Retinal pigment epithelial cell (primary cell): ENCODE data around the gene SH3RF3.

Experiments used
- DNase-seq: peaks from one replicate; pipeline ENCODE4 v3.0.0-alpha.2; 2010; ENCODE audit warnings: low read depth
- H3K4me3 ChIP-seq: 2 replicates; pipeline ENCODE4 v1.5.1; 2011; ENCODE audit warnings: mild to moderate bottlenecking, low read length, control low read depth, moderate library complexity
- CTCF ChIP-seq: conservative IDR thresholded peaks from 2 replicates; pipeline ENCODE4 v1.5.1; 2011; ENCODE audit warnings: low read depth, low read length, control low read depth, inconsistent platforms

Gene SH3RF3

GRCh38 chr2:109289504-109290222 lies 160.7 kb downstream of the SH3RF3 start:
- H3K4me3 ChIP-seq = no peak overlapping the region
- TF ChIP-seq CTCF = no peak
- DNase-seq = no peak

- no peak for TF ChIP-seq CTCF
- H3K4me3 ChIP-seq = no peak overlapping the region
- no peak for DNase-seq
Observed at GRCh38 chr2:109290887-109291643, 162.1 kb downstream of the SH3RF3 start.

GRCh38 chr2:109292386-109292785 lies 163.4 kb downstream of the SH3RF3 start:
- no peak for DNase-seq
- TF ChIP-seq CTCF = no peak

GRCh38 chr2:109293663-109294062 lies 164.7 kb downstream of the SH3RF3 start:
- H3K4me3 ChIP-seq = no peak overlapping the region
- DNase-seq = no peak
- TF ChIP-seq CTCF = no peak

More at GRCh38 chr2:109292386-109292785, 163.4 kb downstream of the SH3RF3 start:
- no peak overlapping the region for H3K4me3 ChIP-seq

- H3K4me3 ChIP-seq = no peak overlapping the region
- DNase-seq = no peak
- no peak for TF ChIP-seq CTCF
Observed at GRCh38 chr2:109294523-109294922, 165.5 kb downstream of the SH3RF3 start.

GRCh38 chr2:109295070-109295780 lies 166.2 kb downstream of the SH3RF3 start:
- TF ChIP-seq CTCF = no peak
- DNase-seq = no peak
- H3K4me3 ChIP-seq = no peak overlapping the region
